Panc1 (cell line): ENCODE measurements around the gene HDAC11. TPM values are rescaled to one million over a fixed set of nuclear protein-coding genes. Genes with fewer than 3 reads are reported as not detected.

Experiments
- ATAC-seq: fragments of 200-7000 bp; cut with Tn5 transposase; 2 replicates; pipeline ENCODE4 v1.9.1; 2020; ENCODE audit warnings: mild to moderate bottlenecking, moderate library complexity
- BruUV-seq: library from RNA; stranded (reverse); fragments of 400-500 nt; replicated peaks from 2 replicates; lab custom pipeline; 2021; lab: Mats Ljungman, UMichigan
- CTCF ChIA-PET: fragments of 300-600 bp; sonication (Branson Sonifier 250); formaldehyde crosslinking; loops from one replicate; lab custom pipeline; 2022; ENCODE audit warnings: antibody characterized with exemption; lab: Charles Lee
- POLR2A ChIA-PET: fragments of 300-600 bp; sonication (Branson Sonifier 250); formaldehyde crosslinking; loops from one replicate; lab custom pipeline; 2022; ENCODE audit warnings: antibody characterized with exemption; lab: Charles Lee
- DNase-seq: peaks from one replicate; pipeline ENCODE4 v3.0.0-alpha.2; 2010; ENCODE audit warnings: low read depth, low spot score
- H3K27ac ChIP-seq: 2 replicates; pipeline ENCODE4 v1.5.1; 2011; ENCODE audit warnings: mild to moderate bottlenecking, low read length, inconsistent platforms
- H3K27me3 ChIP-seq: fragments of 200-500 bp; sonication (Bioruptor generic); 2 replicates; pipeline ENCODE4 v1.6.0; 2014; ENCODE audit warnings: low read length, inconsistent platforms; ENCODE audit not compliant: control insufficient read depth, insufficient read depth
- H3K36me3 ChIP-seq: fragments of 200-500 bp; sonication (Bioruptor generic); 2 replicates; pipeline ENCODE4 v1.5.1; 2014; ENCODE audit warnings: inconsistent platforms, mild to moderate bottlenecking, low read length, moderate library complexity; ENCODE audit not compliant: control insufficient read depth, insufficient read depth
- H3K4me1 ChIP-seq: 2 replicates; pipeline ENCODE4 v1.5.1; 2011; ENCODE audit warnings: inconsistent platforms, mild to moderate bottlenecking, low read length, moderate library complexity; ENCODE audit not compliant: control insufficient read depth, insufficient read depth
- H3K4me3 ChIP-seq, 2 experiments: 2 replicates each; pipeline ENCODE4 v1.5.1; 2011 to 2012; ENCODE audit warnings: low read depth in 2 of 2, low read length in 2 of 2, mild to moderate bottlenecking in 2 of 2, inconsistent platforms in 1 of 2, moderate library complexity in 1 of 2
- H3K9me3 ChIP-seq: fragments of 200-500 bp; sonication (Bioruptor generic); 2 replicates; pipeline ENCODE4 v1.5.1; 2014; ENCODE audit warnings: low read depth, mild to moderate bottlenecking, inconsistent platforms, low read length, moderate library complexity; ENCODE audit not compliant: control insufficient read depth, insufficient read depth
- CTCF ChIP-seq: fragments of 450-650 bp; IDR thresholded peaks from 2 replicates; pipeline ENCODE4 v1.5.1; 2017; ENCODE audit warnings: mild to moderate bottlenecking
- POLR2AphosphoS5 ChIP-seq: IDR thresholded peaks from 2 replicates; pipeline ENCODE4 v1.6.1; 2012; ENCODE audit warnings: mild to moderate bottlenecking, low read depth, low read length, moderate library complexity
- SIN3A ChIP-seq: IDR thresholded peaks from 2 replicates; pipeline ENCODE4 v1.6.1; 2012; ENCODE audit warnings: low read depth, mild to moderate bottlenecking, low read length, moderate library complexity, borderline replicate concordance; ENCODE audit not compliant: insufficient read depth
- TCF7L2 ChIP-seq: IDR thresholded peaks from 2 replicates; pipeline ENCODE4 v1.6.1; 2011; ENCODE audit warnings: mild to moderate bottlenecking, low read depth, low read length, inconsistent platforms
- in situ Hi-C: cut with HindIII; loops from 2 replicates; pipeline ENCODE4 v1.10.0; 2016; ENCODE audit warnings: low sequenced_read_pairs, low pct_unique_long_range_greater_than_20kb
- intact Hi-C: fragments of 100-400 bp; cut with micrococcal nuclease; formaldehyde crosslinking; loops from one replicate; pipeline ENCODE4 v1.10.0; 2022; ENCODE audit not compliant: unreplicated experiment
- total RNA-seq: library from RNA; stranded (reverse); gene quantifications from one replicate; pipeline ENCODE4 v1.2.1, GENCODE V29; 2021; ENCODE audit not compliant: unreplicated experiment
- TF ChIP-seq, protein P1 (sequence below), 2 experiments: IDR thresholded peaks; 2 replicates each; pipeline ENCODE4 v1.6.1; 2011 to 2012; ENCODE audit warnings: low read depth in 2 of 2, control low read depth in 1 of 2, low read length in 1 of 2, mild to moderate bottlenecking in 1 of 2, moderate library complexity in 1 of 2; ENCODE audit not compliant: insufficient read depth in 1 of 2

The HDAC11 gene
- total RNA-seq, 1 experiment from 2014 or later: 10.6 TPM

GRCh38 chr3:13507570-13508339 lies 27.6 kb downstream of the HDAC11 start:
- no peak overlapping the region for H3K4me3 ChIP-seq
- CTCF ChIA-PET: no interaction called here
- no peak overlapping the region for H3K27ac ChIP-seq
- DNase-seq: no peak
- intact Hi-C loops (no loop called here), in situ Hi-C loops (no loop called here)
- no peak for TF ChIP-seq SIN3A
- no peak for TF ChIP-seq CTCF
- no peak for TF ChIP-seq TCF7L2
- no peak for TF ChIP-seq POLR2AphosphoS5
- TF ChIP-seq, protein P1, sequence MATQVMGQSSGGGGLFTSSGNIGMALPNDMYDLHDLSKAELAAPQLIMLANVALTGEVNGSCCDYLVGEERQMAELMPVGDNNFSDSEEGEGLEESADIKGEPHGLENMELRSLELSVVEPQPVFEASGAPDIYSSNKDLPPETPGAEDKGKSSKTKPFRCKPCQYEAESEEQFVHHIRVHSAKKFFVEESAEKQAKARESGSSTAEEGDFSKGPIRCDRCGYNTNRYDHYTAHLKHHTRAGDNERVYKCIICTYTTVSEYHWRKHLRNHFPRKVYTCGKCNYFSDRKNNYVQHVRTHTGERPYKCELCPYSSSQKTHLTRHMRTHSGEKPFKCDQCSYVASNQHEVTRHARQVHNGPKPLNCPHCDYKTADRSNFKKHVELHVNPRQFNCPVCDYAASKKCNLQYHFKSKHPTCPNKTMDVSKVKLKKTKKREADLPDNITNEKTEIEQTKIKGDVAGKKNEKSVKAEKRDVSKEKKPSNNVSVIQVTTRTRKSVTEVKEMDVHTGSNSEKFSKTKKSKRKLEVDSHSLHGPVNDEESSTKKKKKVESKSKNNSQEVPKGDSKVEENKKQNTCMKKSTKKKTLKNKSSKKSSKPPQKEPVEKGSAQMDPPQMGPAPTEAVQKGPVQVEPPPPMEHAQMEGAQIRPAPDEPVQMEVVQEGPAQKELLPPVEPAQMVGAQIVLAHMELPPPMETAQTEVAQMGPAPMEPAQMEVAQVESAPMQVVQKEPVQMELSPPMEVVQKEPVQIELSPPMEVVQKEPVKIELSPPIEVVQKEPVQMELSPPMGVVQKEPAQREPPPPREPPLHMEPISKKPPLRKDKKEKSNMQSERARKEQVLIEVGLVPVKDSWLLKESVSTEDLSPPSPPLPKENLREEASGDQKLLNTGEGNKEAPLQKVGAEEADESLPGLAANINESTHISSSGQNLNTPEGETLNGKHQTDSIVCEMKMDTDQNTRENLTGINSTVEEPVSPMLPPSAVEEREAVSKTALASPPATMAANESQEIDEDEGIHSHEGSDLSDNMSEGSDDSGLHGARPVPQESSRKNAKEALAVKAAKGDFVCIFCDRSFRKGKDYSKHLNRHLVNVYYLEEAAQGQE (IDR thresholded peaks at IDR 0.05; ENCODE audit: insufficient read depth in 1 of 2, low read depth in 2 of 2, low read length in 1 of 2): no peak
- H3K9me3 ChIP-seq: no peaks in the 10 kb centered on the region
- no peaks in the 10 kb centered on the region for H3K36me3 ChIP-seq
- POLR2A ChIA-PET: no interaction called here
- peak; percentile 40 for ATAC-seq
- BruUV-seq: no TSS peak
- no peaks in the 10 kb centered on the region for H3K27me3 ChIP-seq
- H3K4me1 ChIP-seq: peaks cover 9% of the 10 kb centered on the region

DNA sequence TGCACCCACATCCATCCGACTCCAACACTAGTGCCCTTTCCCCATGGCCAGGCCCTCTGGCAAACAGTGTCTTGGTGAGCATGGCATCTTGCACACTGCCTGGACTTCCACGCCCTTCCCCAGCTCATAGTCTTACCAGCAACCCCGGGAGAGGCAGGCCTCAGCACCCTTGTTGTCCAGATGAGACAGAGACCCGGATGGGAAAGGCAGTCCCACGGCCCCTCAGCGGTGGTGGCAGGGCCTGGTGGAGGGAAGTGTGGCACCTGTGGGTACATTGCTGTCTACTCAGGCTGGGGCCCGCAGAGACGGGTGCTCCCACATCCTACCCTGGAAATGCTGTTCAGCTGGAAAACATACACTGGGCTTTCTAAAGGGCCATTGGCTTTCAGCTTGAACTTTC lies 28.4 kb downstream of the HDAC11 start:
- Histone ChIP-seq H3K9me3 (no peaks in the 10 kb centered on the region), H3K27me3 (no peaks in the 10 kb centered on the region), H3K27ac (no peak overlapping the region), H3K4me1 (peaks cover 9% of the 10 kb centered on the region), H3K4me3 (no peak overlapping the region), H3K36me3 (no peaks in the 10 kb centered on the region)
- intact Hi-C loops (no loop called here), in situ Hi-C loops (no loop called here)
- ATAC-seq (no peak), DNase-seq (no peak)
- ChIA-PET POLR2A (no interaction called here), CTCF (no interaction called here)
- TF ChIP-seq POLR2AphosphoS5 (no peak), TCF7L2 (no peak), CTCF (no peak), SIN3A (no peak)
- TF ChIP-seq, protein P1 (IDR thresholded peaks at IDR 0.05; ENCODE audit: insufficient read depth in 1 of 2, low read depth in 2 of 2, low read length in 1 of 2): no peak
- no TSS peak for BruUV-seq
